Measurements from ENCODE around the gene RHBDD1.

RHBDD1 gene

GRCh38 chr2:227013330-227013729 is 177.5 kb downstream of the RHBDD1 start:
- no peak for TF ChIP-seq CTCF (IDR thresholded peaks at IDR 0.05; ENCODE audit: insufficient read depth, low read length, missing control alignments)
- ChIA-PET POLR2A (no interaction called here), CTCF (no interaction called here)
- H3K4me3 ChIP-seq (ENCODE audit: low read depth, low read length) = no peak overlapping the region
- DNase-seq (ENCODE audit: low read depth, low spot score) = no peak

GRCh38 chr2:227013881-227014280 is 178.0 kb downstream of the RHBDD1 start:
- no peak for TF ChIP-seq CTCF (IDR thresholded peaks at IDR 0.05; ENCODE audit: insufficient read depth, low read length, missing control alignments)
- ChIA-PET POLR2A (no interaction called here), CTCF (no interaction called here)
- H3K4me3 ChIP-seq (ENCODE audit: low read depth, low read length) = no peak overlapping the region
- no peak for DNase-seq (ENCODE audit: low read depth, low spot score)

GRCh38 chr2:227016894-227017293 is 181.0 kb downstream of the RHBDD1 start:
- ChIA-PET POLR2A (no interaction called here), CTCF (interaction anchor here (1.3 kb wide), 1 partner anchor 86 kb away, joined by 3 read pairs; no protein-coding TSS in a partner anchor)
- H3K4me3 ChIP-seq (ENCODE audit: low read depth, low read length) = no peak overlapping the region
- DNase-seq (ENCODE audit: low read depth, low spot score) = no peak
- no peak for TF ChIP-seq CTCF (IDR thresholded peaks at IDR 0.05; ENCODE audit: insufficient read depth, low read length, missing control alignments)

GRCh38 chr2:227020416-227020815 is 184.6 kb downstream of the RHBDD1 start:
- no peak overlapping the region for H3K4me3 ChIP-seq (ENCODE audit: low read depth, low read length)
- no peak for TF ChIP-seq CTCF (IDR thresholded peaks at IDR 0.05; ENCODE audit: insufficient read depth, low read length, missing control alignments)
- ChIA-PET CTCF (interaction anchor here (2.5 kb wide), 1 partner anchor 13 kb away, joined by 6 read pairs; no protein-coding TSS in a partner anchor), POLR2A (interaction anchor here (0.6 kb wide), 1 partner anchor 60 kb away, joined by 3 read pairs; no protein-coding TSS in a partner anchor)
- DNase-seq (ENCODE audit: low read depth, low spot score) = no peak

GRCh38 chr2:227022608-227023007 is 186.8 kb downstream of the RHBDD1 start:
- POLR2A ChIA-PET = no interaction called here
- H3K4me3 ChIP-seq (ENCODE audit: low read depth, low read length) = no peak overlapping the region
- no peak for DNase-seq (ENCODE audit: low read depth, low spot score)
- TF ChIP-seq CTCF (IDR thresholded peaks at IDR 0.05; ENCODE audit: insufficient read depth, low read length, missing control alignments) = no peak
- CTCF ChIA-PET = interaction anchor here (2.8 kb wide), 1 partner anchor 10 kb away, joined by 23 read pairs; no protein-coding TSS in a partner anchor

GRCh38 chr2:227025510-227025909 is 189.7 kb downstream of the RHBDD1 start:
- POLR2A ChIA-PET = no interaction called here
- no peak overlapping the region for H3K4me3 ChIP-seq (ENCODE audit: low read depth, low read length)
- no peak for TF ChIP-seq CTCF (IDR thresholded peaks at IDR 0.05; ENCODE audit: insufficient read depth, low read length, missing control alignments)
- CTCF ChIA-PET = interaction anchor here (1.3 kb wide), 1 partner anchor 11 kb away, joined by 3 read pairs; no protein-coding TSS in a partner anchor
- DNase-seq (ENCODE audit: low read depth, low spot score) = no peak
